Ascending aorta (tissue), 2 donors: Measurements from ENCODE around the gene VWA1. TPM values are rescaled to one million over a fixed set of nuclear protein-coding genes. Genes with fewer than 3 reads are reported as not detected.

Source experiments
- DNase-seq, 2 donors: peaks; one replicate each; pipeline ENCODE4 v3.0.0-alpha.2; 2019; ENCODE audit warnings: low spot score in 2 of 2
- H3K27ac ChIP-seq, 2 donors: fragments of 200-600 bp; sonication (generic); one replicate each; pipeline ENCODE4 v1.5.1; 2016 to 2017; ENCODE audit warnings: mild to moderate bottlenecking in 1 of 2
- H3K27me3 ChIP-seq: fragments of 200-600 bp; sonication (generic); one replicate; pipeline ENCODE4 v1.5.1; 2017
- H3K36me3 ChIP-seq, 2 donors: fragments of 200-600 bp; sonication (generic); one replicate each; pipeline ENCODE4 v1.5.1; 2016
- H3K4me1 ChIP-seq, 2 donors: fragments of 200-600 bp; sonication (generic); one replicate each; pipeline ENCODE4 v1.5.1; 2016 to 2017; ENCODE audit warnings: mild to moderate bottlenecking in 1 of 2
- H3K4me3 ChIP-seq, 2 donors: fragments of 200-600 bp; sonication (generic); one replicate each; pipeline ENCODE4 v1.5.1; 2016 to 2017; ENCODE audit warnings: mild to moderate bottlenecking in 1 of 2
- H3K9me3 ChIP-seq, 2 donors: fragments of 200-600 bp; sonication (generic); one replicate each; pipeline ENCODE4 v1.5.1; 2016
- intact Hi-C: fragments of 100-400 bp; cut with DNase I; formaldehyde crosslinking; loops from one replicate; pipeline ENCODE4 v1.15.1; 2023
- total RNA-seq: library from RNA; depleted of rRNA; stranded (reverse); fragments of >200 nt; gene quantifications from one replicate; pipeline ENCODE4 v1.1.0, GENCODE V29; 2016
- TF ChIP-seq, protein P1 (sequence below), 3 experiments: fragments of 200-600 bp in 2 of 3; fragments of 450-650 bp in 1 of 3; sonication (generic) in 2 of 3; IDR thresholded peaks; one replicate each; pipeline ENCODE4 v1.5.1; 2016 to 2019; ENCODE audit warnings: antibody characterized with exemption in 3 of 3, mild to moderate bottlenecking in 1 of 3, moderate library complexity in 1 of 3

Gene VWA1
- total RNA-seq, 1 donor from 2014 or later: 79.0 TPM

DNA sequence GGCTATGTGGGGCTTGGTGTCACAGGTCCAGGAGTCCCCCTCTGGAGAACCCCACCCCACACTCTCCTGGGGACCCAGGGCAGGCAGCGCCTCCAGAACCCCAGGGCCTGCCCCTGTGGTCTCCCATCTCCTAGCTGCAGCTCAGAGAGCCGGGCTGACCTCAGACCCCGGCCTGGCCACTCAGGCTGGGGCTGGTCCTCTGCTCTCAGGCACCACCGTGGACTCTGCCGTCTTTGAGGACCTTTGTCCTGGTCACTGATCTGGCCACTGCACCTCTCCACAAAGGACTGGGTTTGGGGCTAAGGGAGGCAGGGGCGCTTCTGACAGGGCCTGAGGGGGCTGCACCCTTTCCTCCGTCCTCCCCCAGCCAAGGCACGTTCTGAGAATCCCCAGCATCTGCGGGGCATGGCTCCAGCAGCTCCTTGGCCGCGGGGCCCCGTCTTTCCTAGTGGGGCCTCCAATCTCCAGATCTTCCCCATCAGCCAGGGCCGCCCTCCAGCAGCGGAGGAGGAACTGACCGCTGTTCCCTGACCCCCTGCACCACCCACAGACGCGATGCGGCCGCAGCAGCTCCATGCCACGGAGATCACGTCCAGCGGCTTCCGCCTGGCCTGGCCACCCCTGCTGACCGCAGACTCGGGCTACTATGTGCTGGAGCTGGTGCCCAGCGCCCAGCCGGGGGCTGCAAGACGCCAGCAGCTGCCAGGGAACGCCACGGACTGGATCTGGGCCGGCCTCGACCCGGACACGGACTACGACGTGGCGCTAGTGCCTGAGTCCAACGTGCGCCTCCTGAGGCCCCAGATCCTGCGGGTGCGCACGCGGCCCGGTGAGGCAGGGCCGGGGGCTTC, 3.3 kb downstream of the VWA1 start:
- H3K36me3 ChIP-seq: no peaks in the 10 kb centered on the region
- H3K4me1 ChIP-seq: peaks cover 12 to 23% of the 10 kb centered on the region in 2 donors
- no peak overlapping the region for H3K4me3 ChIP-seq
- H3K27me3 ChIP-seq: peaks cover 3% of the 10 kb centered on the region
- TF ChIP-seq, protein P1, sequence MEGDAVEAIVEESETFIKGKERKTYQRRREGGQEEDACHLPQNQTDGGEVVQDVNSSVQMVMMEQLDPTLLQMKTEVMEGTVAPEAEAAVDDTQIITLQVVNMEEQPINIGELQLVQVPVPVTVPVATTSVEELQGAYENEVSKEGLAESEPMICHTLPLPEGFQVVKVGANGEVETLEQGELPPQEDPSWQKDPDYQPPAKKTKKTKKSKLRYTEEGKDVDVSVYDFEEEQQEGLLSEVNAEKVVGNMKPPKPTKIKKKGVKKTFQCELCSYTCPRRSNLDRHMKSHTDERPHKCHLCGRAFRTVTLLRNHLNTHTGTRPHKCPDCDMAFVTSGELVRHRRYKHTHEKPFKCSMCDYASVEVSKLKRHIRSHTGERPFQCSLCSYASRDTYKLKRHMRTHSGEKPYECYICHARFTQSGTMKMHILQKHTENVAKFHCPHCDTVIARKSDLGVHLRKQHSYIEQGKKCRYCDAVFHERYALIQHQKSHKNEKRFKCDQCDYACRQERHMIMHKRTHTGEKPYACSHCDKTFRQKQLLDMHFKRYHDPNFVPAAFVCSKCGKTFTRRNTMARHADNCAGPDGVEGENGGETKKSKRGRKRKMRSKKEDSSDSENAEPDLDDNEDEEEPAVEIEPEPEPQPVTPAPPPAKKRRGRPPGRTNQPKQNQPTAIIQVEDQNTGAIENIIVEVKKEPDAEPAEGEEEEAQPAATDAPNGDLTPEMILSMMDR (IDR thresholded peaks at IDR 0.05): no peak
- H3K9me3 ChIP-seq: no peaks in the 10 kb centered on the region
- intact Hi-C loops: no loop called here
- no peak overlapping the region for H3K27ac ChIP-seq
- no peak for DNase-seq

DNA sequence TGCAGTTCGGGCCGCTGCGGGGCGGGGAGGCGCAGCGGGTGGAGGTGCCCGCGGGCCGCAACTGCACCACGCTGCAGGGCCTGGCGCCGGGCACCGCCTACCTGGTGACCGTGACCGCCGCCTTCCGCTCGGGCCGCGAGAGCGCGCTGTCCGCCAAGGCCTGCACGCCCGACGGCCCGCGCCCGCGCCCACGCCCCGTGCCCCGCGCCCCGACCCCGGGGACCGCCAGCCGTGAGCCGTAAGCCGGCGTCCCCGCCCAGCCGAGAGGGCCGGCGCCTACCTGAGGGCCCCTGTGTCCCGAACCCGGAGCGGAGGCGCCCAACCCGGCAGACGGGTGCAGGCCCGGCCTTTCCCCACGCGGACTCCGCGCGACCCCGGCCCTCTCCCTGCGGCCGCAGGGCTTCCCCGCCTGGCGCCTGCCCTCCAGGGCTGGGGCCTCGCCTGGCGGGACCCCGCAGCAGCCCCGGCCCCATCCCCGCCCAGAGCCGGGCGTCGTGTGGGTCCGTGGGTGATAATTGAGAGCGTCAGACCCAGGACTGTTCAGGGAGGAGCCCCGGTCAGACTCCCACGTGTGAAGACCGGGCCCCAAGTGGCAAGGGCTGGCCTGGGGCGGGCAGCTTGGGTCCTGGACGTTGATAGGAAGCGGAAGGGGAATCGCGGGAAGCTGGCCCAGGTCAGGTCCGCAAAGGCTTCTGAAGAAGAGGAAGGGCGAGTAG, 4.2 kb downstream of the VWA1 start:
- no peak overlapping the region for H3K27ac ChIP-seq
- TF ChIP-seq, protein P1 (IDR thresholded peaks at IDR 0.05): no peak
- DNase-seq: no peak
- no peaks in the 10 kb centered on the region for H3K36me3 ChIP-seq
- peaks cover 7 to 15% of the 10 kb centered on the region in 2 donors for H3K4me1 ChIP-seq
- H3K9me3 ChIP-seq: no peaks in the 10 kb centered on the region
- intact Hi-C loops: no loop called here
- peaks cover 3% of the 10 kb centered on the region for H3K27me3 ChIP-seq
- H3K4me3 ChIP-seq: no peak overlapping the region

DNA sequence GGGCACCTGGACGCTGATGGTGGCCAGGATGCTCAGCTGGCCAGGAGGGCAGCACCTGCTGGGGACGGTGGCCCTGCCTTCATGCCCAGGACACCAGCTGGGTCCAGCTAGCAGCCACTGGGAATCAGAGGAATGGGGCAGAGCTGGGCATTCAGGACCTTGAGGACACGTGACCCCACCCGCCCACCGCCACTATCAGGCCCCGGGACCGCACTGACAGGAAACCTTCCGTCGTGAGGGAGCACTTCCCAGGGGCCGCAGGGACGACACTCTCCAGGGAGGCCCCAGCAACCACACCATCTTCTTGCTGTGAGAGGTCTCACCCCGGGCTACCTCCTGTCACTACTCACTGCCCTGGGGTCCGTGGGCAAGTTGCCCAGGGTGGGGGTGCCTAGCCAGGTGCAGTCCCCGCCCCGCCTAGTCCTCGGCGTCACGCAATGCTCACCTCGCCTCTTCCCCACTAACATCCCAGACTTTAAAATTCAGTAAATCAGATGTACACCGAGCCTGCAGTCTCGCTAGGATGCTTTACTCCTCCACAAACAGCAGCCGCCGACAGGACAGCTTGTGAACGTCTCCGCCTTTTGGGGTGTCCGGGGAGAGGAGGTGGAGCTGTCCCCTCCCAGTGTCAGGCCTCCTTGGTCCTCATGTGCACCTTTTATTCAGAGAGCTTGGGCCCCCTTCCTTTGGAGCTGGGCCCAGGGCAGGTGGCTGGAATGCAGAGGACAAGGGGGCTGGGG, 4.9 kb downstream of the VWA1 start:
- no peaks in the 10 kb centered on the region for H3K36me3 ChIP-seq
- TF ChIP-seq, protein P1 (IDR thresholded peaks at IDR 0.05): no peak
- peaks cover 3% of the 10 kb centered on the region for H3K27me3 ChIP-seq
- intact Hi-C loops: no loop called here
- no peak for DNase-seq
- H3K9me3 ChIP-seq: no peaks in the 10 kb centered on the region
- no peak overlapping the region for H3K4me3 ChIP-seq
- no peak overlapping the region for H3K27ac ChIP-seq
- peaks cover 7 to 10% of the 10 kb centered on the region in 2 donors for H3K4me1 ChIP-seq

DNA sequence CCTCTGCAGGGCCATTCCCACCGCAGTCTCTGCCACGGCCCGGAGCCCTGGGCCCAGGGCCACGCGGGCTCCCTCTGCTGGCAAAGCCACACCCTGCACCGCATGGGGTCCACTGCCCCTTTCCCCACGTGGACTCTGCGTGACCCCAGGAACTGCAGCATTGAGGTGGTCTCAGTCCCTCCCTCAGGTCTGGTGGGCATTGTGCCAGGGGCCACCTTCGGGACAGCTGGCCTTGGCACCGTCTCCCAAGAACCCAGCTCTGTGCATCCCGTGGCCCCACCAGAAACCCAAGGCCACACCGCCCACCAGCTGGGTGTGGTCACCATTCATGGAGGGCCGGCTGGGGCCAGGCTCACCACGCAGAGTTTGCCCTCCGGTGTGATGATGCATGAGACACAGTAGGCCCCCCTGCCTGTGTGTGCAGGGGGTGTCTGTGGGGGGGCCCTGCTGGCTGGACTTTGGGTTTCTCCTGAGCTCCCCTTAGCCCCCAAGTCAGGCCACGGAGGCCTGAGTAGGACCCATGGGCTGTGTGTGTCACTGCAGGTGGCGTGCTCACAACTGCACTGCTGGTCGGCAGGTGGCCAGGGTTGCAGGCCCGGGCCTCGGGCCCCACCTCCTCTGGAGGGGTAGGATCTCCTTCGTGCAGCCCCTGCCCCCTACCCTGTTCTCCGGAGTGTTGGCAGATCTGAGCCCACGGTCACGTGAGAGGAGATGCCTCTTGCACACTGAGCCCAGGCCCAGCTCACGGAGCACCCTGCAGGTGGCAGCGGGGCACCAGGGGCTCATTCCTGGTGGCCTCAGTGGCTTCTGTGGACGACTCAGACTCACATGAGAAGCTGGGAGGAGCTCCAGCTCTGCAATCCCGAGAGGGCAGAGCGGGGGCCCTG, 5.8 kb downstream of the VWA1 start:
- no peaks in the 10 kb centered on the region for H3K36me3 ChIP-seq
- intact Hi-C loops: no loop called here
- TF ChIP-seq, protein P1 (IDR thresholded peaks at IDR 0.05): peak; percentile 64 to 79 (median 73)
- H3K27me3 ChIP-seq: no peaks in the 10 kb centered on the region
- no peaks in the 10 kb centered on the region for H3K9me3 ChIP-seq
- H3K27ac ChIP-seq: no peak overlapping the region
- no peak overlapping the region for H3K4me3 ChIP-seq
- H3K4me1 ChIP-seq: peaks cover under 1 to 5% of the 10 kb centered on the region in 2 donors
- no peak for DNase-seq
